HepG2 (cell line): Measurements from ENCODE around the gene HES7.

Source experiments
- ARID3A ChIP-seq: IDR thresholded peaks from 2 replicates; pipeline ENCODE4 v1.6.1; 2012; ENCODE audit warnings: low read depth, low read length, improper control_type of control experiment
- CTCF ChIP-seq: sonication (generic); formaldehyde crosslinking; IDR thresholded peaks from 2 replicates; pipeline ENCODE4 v1.5.0; 2020; ENCODE audit warnings: mild to moderate bottlenecking, missing genetic modification reagents, moderate library complexity
- FOSL2 ChIP-seq: sonication (generic); formaldehyde crosslinking; IDR thresholded peaks from 2 replicates; pipeline ENCODE4 v1.4.0; 2020; ENCODE audit warnings: missing genetic modification reagents
- MLX ChIP-seq: IDR thresholded peaks from 2 replicates; pipeline ENCODE4 v1.6.1; 2016
- RFX3 ChIP-seq: IDR thresholded peaks from 2 replicates; pipeline ENCODE4 v1.6.1; 2016; ENCODE audit warnings: missing biosample characterization, missing genetic modification reagents
- TCF7 ChIP-seq: sonication (generic); IDR thresholded peaks from 2 replicates; pipeline ENCODE4 v1.6.1; 2016; ENCODE audit warnings: antibody characterized with exemption, low read depth
- ZBTB7A ChIP-seq: sonication (generic); formaldehyde crosslinking; IDR thresholded peaks from 2 replicates; pipeline ENCODE4 v1.8.0; 2022; ENCODE audit warnings: mild to moderate bottlenecking, missing genetic modification reagents
- ZKSCAN1 ChIP-seq: fragments of 150-350 bp; IDR thresholded peaks from 2 replicates; pipeline ENCODE4 v1.6.1; 2014; ENCODE audit warnings: low read length
- ZNF232 ChIP-seq: sonication (generic); formaldehyde crosslinking; IDR thresholded peaks from 2 replicates; pipeline ENCODE4 v1.4.0; 2020; ENCODE audit warnings: missing genetic modification reagents, borderline replicate concordance
- ZNF530 ChIP-seq: sonication (generic); formaldehyde crosslinking; IDR thresholded peaks from 2 replicates; pipeline ENCODE4 v1.5.0; 2020; ENCODE audit warnings: low read depth, mild to moderate bottlenecking, missing genetic modification reagents
- TF ChIP-seq, protein P1 (sequence below): sonication (generic); formaldehyde crosslinking; conservative IDR thresholded peaks from 2 replicates; pipeline ENCODE4 v1.8.1; 2023; ENCODE audit warnings: missing genetic modification reagents
- TF ChIP-seq, protein P2 (sequence below): sonication (generic); formaldehyde crosslinking; IDR thresholded peaks from 2 replicates; pipeline ENCODE4 v1.5.0; 2020; ENCODE audit warnings: missing genetic modification reagents, mild to moderate bottlenecking, borderline replicate concordance
- TF ChIP-seq, protein P3 (sequence below): sonication (generic); formaldehyde crosslinking; IDR thresholded peaks from 2 replicates; pipeline ENCODE4 v1.5.0; 2020; ENCODE audit warnings: missing genetic modification reagents

GRCh38 chr17:8128125-8128784, 4.3 kb upstream of the HES7 start:
- TF ChIP-seq, protein P1, sequence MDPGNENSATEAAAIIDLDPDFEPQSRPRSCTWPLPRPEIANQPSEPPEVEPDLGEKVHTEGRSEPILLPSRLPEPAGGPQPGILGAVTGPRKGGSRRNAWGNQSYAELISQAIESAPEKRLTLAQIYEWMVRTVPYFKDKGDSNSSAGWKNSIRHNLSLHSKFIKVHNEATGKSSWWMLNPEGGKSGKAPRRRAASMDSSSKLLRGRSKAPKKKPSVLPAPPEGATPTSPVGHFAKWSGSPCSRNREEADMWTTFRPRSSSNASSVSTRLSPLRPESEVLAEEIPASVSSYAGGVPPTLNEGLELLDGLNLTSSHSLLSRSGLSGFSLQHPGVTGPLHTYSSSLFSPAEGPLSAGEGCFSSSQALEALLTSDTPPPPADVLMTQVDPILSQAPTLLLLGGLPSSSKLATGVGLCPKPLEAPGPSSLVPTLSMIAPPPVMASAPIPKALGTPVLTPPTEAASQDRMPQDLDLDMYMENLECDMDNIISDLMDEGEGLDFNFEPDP (CRISPR knock-in tag), result no peak
- TF ChIP-seq ARID3A (no peak), ZNF232 (CRISPR knock-in tag) (no peak), RFX3 (no peak), ZKSCAN1 (no peak), CTCF (CRISPR knock-in tag) (no peak), MLX (CRISPR knock-in tag) (no peak), TCF7 (no peak), FOSL2 (CRISPR knock-in tag) (no peak), ZBTB7A (CRISPR knock-in tag) (no peak), ZNF530 (no peak)
- TF ChIP-seq, protein P2, sequence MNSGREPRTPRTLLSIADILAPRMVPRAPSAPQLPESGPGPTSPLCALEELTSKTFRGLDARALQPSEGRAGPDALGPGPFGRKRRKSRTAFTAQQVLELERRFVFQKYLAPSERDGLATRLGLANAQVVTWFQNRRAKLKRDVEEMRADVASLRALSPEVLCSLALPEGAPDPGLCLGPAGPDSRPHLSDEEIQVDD (CRISPR knock-in tag), result no peak
- TF ChIP-seq, protein P3, sequence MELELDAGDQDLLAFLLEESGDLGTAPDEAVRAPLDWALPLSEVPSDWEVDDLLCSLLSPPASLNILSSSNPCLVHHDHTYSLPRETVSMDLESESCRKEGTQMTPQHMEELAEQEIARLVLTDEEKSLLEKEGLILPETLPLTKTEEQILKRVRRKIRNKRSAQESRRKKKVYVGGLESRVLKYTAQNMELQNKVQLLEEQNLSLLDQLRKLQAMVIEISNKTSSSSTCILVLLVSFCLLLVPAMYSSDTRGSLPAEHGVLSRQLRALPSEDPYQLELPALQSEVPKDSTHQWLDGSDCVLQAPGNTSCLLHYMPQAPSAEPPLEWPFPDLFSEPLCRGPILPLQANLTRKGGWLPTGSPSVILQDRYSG (CRISPR knock-in tag), result no peak
